Esophagus muscularis mucosa (tissue), 4 donors: ENCODE measurements around the gene FCRLA. TPM values are rescaled to one million over a fixed set of nuclear protein-coding genes. Genes with fewer than 3 reads are reported as not detected.
A peak's percentile ranks its signal among the peaks of the same experiment; 100 is the strongest.

Experiments used
- DNase-seq: peaks from one replicate; pipeline ENCODE4 v3.0.0-alpha.2; 2017; ENCODE audit errors: extremely low spot score
- H3K27ac ChIP-seq, 4 donors: fragments of 200-600 bp; sonication (generic); replicated peaks in 1 of 4; 1 replicate in 3 of 4; 2 replicates in 1 of 4; pipeline ENCODE4 v1.5.1; 2016 to 2019; ENCODE audit warnings: mild to moderate bottlenecking in 1 of 4
- H3K27me3 ChIP-seq, 4 donors: fragments of 200-600 bp; sonication (generic); one replicate each; pipeline versions ENCODE4 v1.5.1 to v1.6.0; 2016 to 2019
- H3K36me3 ChIP-seq, 4 donors: fragments of 200-600 bp; sonication (generic); one replicate each; pipeline ENCODE4 v1.5.1; 2016 to 2019
- H3K4me1 ChIP-seq, 4 donors: fragments of 200-600 bp; sonication (generic); one replicate each; pipeline ENCODE4 v1.5.1; 2016 to 2019
- H3K4me3 ChIP-seq, 4 donors: fragments of 200-600 bp; sonication (generic); 1 replicate in 2 of 4; 2 replicates in 2 of 4; pipeline ENCODE4 v1.5.1; 2016 to 2019; ENCODE audit warnings: mild to moderate bottlenecking in 4 of 4, moderate library complexity in 1 of 4
- H3K9me3 ChIP-seq, 4 donors: fragments of 200-600 bp; sonication (generic); 1 replicate in 3 of 4; 2 replicates in 1 of 4; pipeline ENCODE4 v1.5.1; 2016 to 2019
- CTCF ChIP-seq, 3 experiments: fragments of 200-600 bp in 2 of 3; fragments of 450-650 bp in 1 of 3; sonication (generic) in 2 of 3; IDR thresholded peaks; one replicate each; pipeline ENCODE4 v1.5.1; 2017 to 2019; ENCODE audit warnings: antibody characterized with exemption in 3 of 3, mild to moderate bottlenecking in 2 of 3, moderate library complexity in 1 of 3
- EP300 ChIP-seq: sonication (generic); formaldehyde crosslinking; IDR thresholded peaks from one replicate; pipeline ENCODE4 v1.6.1; 2017; ENCODE audit warnings: antibody characterized with exemption
- POLR2A ChIP-seq: fragments of 450-650 bp; IDR thresholded peaks from one replicate; pipeline ENCODE4 v1.6.1; 2017; ENCODE audit warnings: antibody characterized with exemption, moderate library complexity, mild to moderate bottlenecking, low read depth
- POLR2AphosphoS5 ChIP-seq, 2 donors: sonication (generic); formaldehyde crosslinking; IDR thresholded peaks; one replicate each; pipeline ENCODE4 v1.6.1; 2017; ENCODE audit warnings: antibody characterized with exemption in 2 of 2
- WGBS: methylation state at CpG from one replicate; pipeline ENCODE4 v1.1.5; 2018; 5-methylcytosine and 5-hydroxymethylcytosine counted together
- intact Hi-C: fragments of 100-400 bp; cut with DNase I; formaldehyde crosslinking; loops from one replicate; pipeline ENCODE4 v1.15.1; 2023
- total RNA-seq, 4 donors: library from RNA; depleted of rRNA; stranded (reverse); fragments of >200 nt; gene quantifications; one replicate each; pipeline versions ENCODE4 v1.1.0 to v1.2.1, GENCODE V29; 2016

The FCRLA gene
- total RNA-seq, 4 donors from 2014 or later = 0.33 to 0.75 TPM; not detected in 2

- H3K27ac ChIP-seq = peak overlapping the region in 2 of 4 donors; percentile 10 to 23
- H3K36me3 ChIP-seq = no peaks in the 10 kb centered on the region
- no peak for TF ChIP-seq EP300
- TF ChIP-seq POLR2A = no peak
- TF ChIP-seq POLR2AphosphoS5 (IDR thresholded peaks at IDR 0.05) = no peak
- TF ChIP-seq CTCF (IDR thresholded peaks at IDR 0.05) = no peak
These were observed 932 bp upstream of the FCRLA start for GRCh38 chr1:161706113-161706481.

GRCh38 chr1:161707503-161707902 is 474 bp downstream of the FCRLA start:
- Histone ChIP-seq H3K4me3 (no peak overlapping the region), H3K27me3 (peaks cover 0 to 18% (median 0%) of the 10 kb centered on the region in 4 donors), H3K36me3 (no peaks in the 10 kb centered on the region), H3K27ac (no peak overlapping the region), H3K4me1 (no peaks in the 10 kb centered on the region), H3K9me3 (no peaks in the 10 kb centered on the region)
- intact Hi-C loops = no loop called here
- TF ChIP-seq POLR2A (no peak), POLR2AphosphoS5 (IDR thresholded peaks at IDR 0.05) (no peak), CTCF (IDR thresholded peaks at IDR 0.05) (no peak), EP300 (no peak)
- DNase-seq = no peak
- WGBS = 88% methylated on average over 2 of the region's 2 CpGs

More at GRCh38 chr1:161706113-161706481, 932 bp upstream of the FCRLA start:
- Histone ChIP-seq H3K27me3 (peaks cover 0 to 6% (median 0%) of the 10 kb centered on the region in 4 donors), H3K4me3 (no peak overlapping the region), H3K9me3 (no peaks in the 10 kb centered on the region), H3K4me1 (no peaks in the 10 kb centered on the region)
- WGBS = 79% methylated on average over 3 of the region's 3 CpGs
- DNase-seq = no peak
- intact Hi-C loops = no loop called here

GRCh38 chr1:161709373-161709772 is 2.3 kb downstream of the FCRLA start:
- intact Hi-C loops = no loop called here
- Histone ChIP-seq H3K4me1 (no peaks in the 10 kb centered on the region), H3K27ac (no peak overlapping the region), H3K27me3 (peaks cover 0 to 25% (median 0%) of the 10 kb centered on the region in 4 donors), H3K9me3 (no peaks in the 10 kb centered on the region), H3K36me3 (no peaks in the 10 kb centered on the region), H3K4me3 (no peak overlapping the region)
- DNase-seq = no peak
- no peak for TF ChIP-seq POLR2A
- no peak for TF ChIP-seq EP300
- no peak for TF ChIP-seq CTCF (IDR thresholded peaks at IDR 0.05)
- TF ChIP-seq POLR2AphosphoS5 (IDR thresholded peaks at IDR 0.05) = no peak
- 72% methylated on average over 4 of the region's 4 CpGs for WGBS

GRCh38 chr1:161710560-161710959 is 3.5 kb downstream of the FCRLA start:
- WGBS = 77% methylated on average over 4 of the region's 4 CpGs
- TF ChIP-seq EP300 (no peak), CTCF (IDR thresholded peaks at IDR 0.05) (no peak), POLR2AphosphoS5 (IDR thresholded peaks at IDR 0.05) (no peak), POLR2A (no peak)
- no peaks in the 10 kb centered on the region for H3K9me3 ChIP-seq
- no peaks in the 10 kb centered on the region for H3K36me3 ChIP-seq
- no peaks in the 10 kb centered on the region for H3K4me1 ChIP-seq
- intact Hi-C loops = no loop called here
- no peak overlapping the region for H3K4me3 ChIP-seq
- no peak overlapping the region for H3K27ac ChIP-seq
- no peak for DNase-seq
- peaks cover 0 to 25% (median 0%) of the 10 kb centered on the region in 4 donors for H3K27me3 ChIP-seq
